Left forelimb (tissue), 1 donor: ENCODE measurements around the gene HCN4.

Source experiments
- DNase-seq: peaks from one replicate; pipeline ENCODE4 v3.0.0-alpha.2; 2018; ENCODE audit warnings: low spot score

The HCN4 gene

GRCh38 chr15:73345658-73346057, 23.1 kb downstream of the HCN4 start:
- no peak for DNase-seq

GRCh38 chr15:73344056-73344455, 24.7 kb downstream of the HCN4 start:
- no peak for DNase-seq

GRCh38 chr15:73341886-73342600, 26.7 kb downstream of the HCN4 start:
- no peak for DNase-seq

GRCh38 chr15:73340502-73341192, 28.1 kb downstream of the HCN4 start:
- no peak for DNase-seq

GRCh38 chr15:73338606-73339374, 30.0 kb downstream of the HCN4 start:
- DNase-seq = no peak

- DNase-seq = no peak
These were observed 30.7 kb downstream of the HCN4 start for GRCh38 chr15:73338058-73338457.

GRCh38 chr15:73337187-73337586, 31.6 kb downstream of the HCN4 start:
- DNase-seq = no peak

GRCh38 chr15:73336756-73337155, 32.0 kb downstream of the HCN4 start:
- no peak for DNase-seq

- no peak for DNase-seq
These were observed 33.3 kb downstream of the HCN4 start for GRCh38 chr15:73335471-73335870.

- DNase-seq = no peak
These were observed 33.7 kb downstream of the HCN4 start for GRCh38 chr15:73335026-73335425.

- DNase-seq = no peak
These were observed 34.7 kb downstream of the HCN4 start for GRCh38 chr15:73334086-73334485.

GRCh38 chr15:73333001-73333400, 35.8 kb downstream of the HCN4 start:
- DNase-seq = no peak

- no peak for DNase-seq
These were observed 36.5 kb downstream of the HCN4 start for GRCh38 chr15:73331991-73332925.

GRCh38 chr15:73331501-73331900, 37.3 kb downstream of the HCN4 start:
- no peak for DNase-seq

- no peak for DNase-seq
These were observed 38.3 kb downstream of the HCN4 start for GRCh38 chr15:73330206-73331051.

GRCh38 chr15:73329501-73330200, 39.1 kb downstream of the HCN4 start:
- DNase-seq = no peak

GRCh38 chr15:73328981-73329380, 39.8 kb downstream of the HCN4 start:
- DNase-seq = no peak

GRCh38 chr15:73328149-73328820, 40.5 kb downstream of the HCN4 start:
- DNase-seq = no peak

- no peak for DNase-seq
These were observed 42.6 kb downstream of the HCN4 start for GRCh38 chr15:73326157-73326556.
